Measurements from ENCODE around the gene CCL2.

DNA sequence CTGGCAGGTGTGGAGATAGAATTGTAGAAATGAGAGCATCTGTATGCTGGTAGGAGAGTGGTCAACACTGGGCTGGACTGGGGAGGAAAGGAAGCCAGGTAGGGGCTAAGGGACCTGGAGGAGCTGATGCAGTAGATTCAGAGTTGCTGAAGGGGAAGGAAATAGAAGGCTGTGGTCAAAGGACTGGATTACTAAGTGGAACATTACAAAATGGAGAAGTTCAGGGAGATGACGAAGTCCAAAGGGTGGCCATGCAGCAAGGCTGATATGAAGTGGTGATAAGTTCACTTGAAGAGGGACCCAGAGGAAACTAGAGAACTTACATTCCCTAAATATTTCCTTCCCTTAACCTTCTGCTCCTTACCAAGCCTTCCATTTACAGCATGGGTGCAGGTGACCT is 8.6 kb upstream of the CCL2 start:
- TF ChIP-seq, protein P1, sequence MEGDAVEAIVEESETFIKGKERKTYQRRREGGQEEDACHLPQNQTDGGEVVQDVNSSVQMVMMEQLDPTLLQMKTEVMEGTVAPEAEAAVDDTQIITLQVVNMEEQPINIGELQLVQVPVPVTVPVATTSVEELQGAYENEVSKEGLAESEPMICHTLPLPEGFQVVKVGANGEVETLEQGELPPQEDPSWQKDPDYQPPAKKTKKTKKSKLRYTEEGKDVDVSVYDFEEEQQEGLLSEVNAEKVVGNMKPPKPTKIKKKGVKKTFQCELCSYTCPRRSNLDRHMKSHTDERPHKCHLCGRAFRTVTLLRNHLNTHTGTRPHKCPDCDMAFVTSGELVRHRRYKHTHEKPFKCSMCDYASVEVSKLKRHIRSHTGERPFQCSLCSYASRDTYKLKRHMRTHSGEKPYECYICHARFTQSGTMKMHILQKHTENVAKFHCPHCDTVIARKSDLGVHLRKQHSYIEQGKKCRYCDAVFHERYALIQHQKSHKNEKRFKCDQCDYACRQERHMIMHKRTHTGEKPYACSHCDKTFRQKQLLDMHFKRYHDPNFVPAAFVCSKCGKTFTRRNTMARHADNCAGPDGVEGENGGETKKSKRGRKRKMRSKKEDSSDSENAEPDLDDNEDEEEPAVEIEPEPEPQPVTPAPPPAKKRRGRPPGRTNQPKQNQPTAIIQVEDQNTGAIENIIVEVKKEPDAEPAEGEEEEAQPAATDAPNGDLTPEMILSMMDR (IDR thresholded peaks at IDR 0.05): no peak
- TF ChIP-seq POLR2A (IDR thresholded peaks at IDR 0.05): no peak

Data from stomach (tissue), 4 donors.